Gastrocnemius medialis (tissue), 4 donors: ENCODE results near the gene SMARCD1. TPM values are rescaled to one million over a fixed set of nuclear protein-coding genes. Genes with fewer than 3 reads are reported as not detected.

Experiments used
- ATAC-seq, 2 donors: fragments of 150-250 bp; one replicate each; pipeline ENCODE4 v1.9.1; 2016
- DNase-seq, 2 donors: peaks; one replicate each; pipeline ENCODE4 v3.0.0-alpha.2; 2019
- H3K27ac ChIP-seq, 4 donors: fragments of 200-600 bp; sonication (generic); 1 replicate in 1 of 4; 2 replicates in 3 of 4; pipeline ENCODE4 v1.5.1; 2016 to 2018; ENCODE audit warnings: mild to moderate bottlenecking in 2 of 4, moderate library complexity in 1 of 4
- H3K27me3 ChIP-seq, 3 donors: fragments of 200-600 bp; sonication (generic) in 2 of 3; 1 replicate in 1 of 3; 2 replicates in 2 of 3; pipeline versions ENCODE4 v1.5.1 to v1.6.0; 2016 to 2019; ENCODE audit warnings: mild to moderate bottlenecking in 1 of 3, moderate library complexity in 1 of 3
- H3K36me3 ChIP-seq, 2 donors: fragments of 200-600 bp; sonication (generic) in 1 of 2; one replicate each; pipeline ENCODE4 v1.5.1; 2017 to 2018
- H3K4me1 ChIP-seq, 2 donors: fragments of 200-600 bp; sonication (generic) in 1 of 2; one replicate each; pipeline ENCODE4 v1.5.1; 2016 to 2017; ENCODE audit warnings: mild to moderate bottlenecking in 2 of 2
- H3K4me3 ChIP-seq, 4 donors: fragments of 200-600 bp; sonication (generic) in 3 of 4; 1 replicate in 1 of 4; 2 replicates in 3 of 4; pipeline ENCODE4 v1.5.1; 2016 to 2019; ENCODE audit warnings: mild to moderate bottlenecking in 2 of 4
- H3K9me3 ChIP-seq, 3 donors: fragments of 200-600 bp; sonication (generic) in 2 of 3; 1 replicate in 1 of 3; 2 replicates in 2 of 3; pipeline ENCODE4 v1.5.1; 2016 to 2019
- CTCF ChIP-seq, 5 experiments: fragments of 450-650 bp in 3 of 5; fragments of 200-600 bp in 2 of 5; sonication (generic) in 2 of 5; IDR thresholded peaks in 4 of 5; conservative IDR thresholded peaks in 1 of 5; 1 replicate in 4 of 5; 2 replicates in 1 of 5; pipeline ENCODE4 v1.5.1; 2016 to 2019; ENCODE audit warnings: antibody characterized with exemption in 5 of 5, mild to moderate bottlenecking in 3 of 5, moderate library complexity in 3 of 5
- POLR2A ChIP-seq, 2 donors: fragments of 450-650 bp; IDR thresholded peaks; one replicate each; pipeline ENCODE4 v1.6.1; 2017; ENCODE audit warnings: antibody characterized with exemption in 2 of 2, mild to moderate bottlenecking in 2 of 2, moderate library complexity in 2 of 2
- in situ Hi-C, 4 donors: fragments of 200-750 bp; cut with MboI; loops; one replicate each; pipeline versions ENCODE4 v1.15.0 to v1.8.0; 2017; ENCODE audit warnings: low sequenced_read_pairs in 4 of 4
- intact Hi-C: fragments of 100-400 bp; cut with DNase I; formaldehyde crosslinking; loops from one replicate; pipeline ENCODE4 v1.15.1; 2023; ENCODE audit warnings: low total_unique reads
- total RNA-seq, 4 donors: library from RNA; depleted of rRNA; stranded (reverse); fragments of >200 nt; gene quantifications; one replicate each; pipeline versions ENCODE4 v1.1.0 to v1.2.3, GENCODE V29; 2016

SMARCD1 gene
- total RNA-seq, 4 donors from 2014 or later, result 16.9 to 27.3 (median 20.1) TPM

GRCh38 chr12:50057896-50058670 is 27.1 kb upstream of the SMARCD1 start:
- ATAC-seq (no peak), DNase-seq (no peak)
- intact Hi-C loops, result loop anchor here (2.0 to 10.0 kb wide), 3 partner anchors 19 to 193 kb away; no protein-coding TSS in a partner anchor
- TF ChIP-seq CTCF (IDR thresholded peaks at IDR 0.05 in 4 of 5, conservative IDR thresholded peaks at IDR 0.05 in 1 of 5), result no peak
- TF ChIP-seq POLR2A (IDR thresholded peaks at IDR 0.05), result no peak
- Histone ChIP-seq H3K27ac (no peak overlapping the region), H3K9me3 (no peaks in the 10 kb centered on the region), H3K27me3 (peaks cover 0 to 9% (median 0%) of the 10 kb centered on the region in 3 donors), H3K36me3 (no peaks in the 10 kb centered on the region), H3K4me1 (peaks cover 14 to 15% of the 10 kb centered on the region in 2 donors), H3K4me3 (peak overlapping the region; percentile 61 to 73 (median 72))
- in situ Hi-C loops, result loop anchor here in 2 of 4 donors (5.0 kb wide), 2 partner anchors 81 to 86 kb away; partner anchors contain the start of gene AQP6 (in 1 of the 2)

GRCh38 chr12:50058743-50059312 is 26.3 kb upstream of the SMARCD1 start:
- no peak for ATAC-seq
- DNase-seq, result no peak
- in situ Hi-C loops, result loop anchor here in 2 of 4 donors (5.0 kb wide), 2 partner anchors 82 to 87 kb away; partner anchors contain the start of gene AQP6 (in 1 of the 2)
- Histone ChIP-seq H3K36me3 (no peaks in the 10 kb centered on the region), H3K4me3 (no peak overlapping the region), H3K27ac (no peak overlapping the region), H3K27me3 (peaks cover 0 to 9% (median 0%) of the 10 kb centered on the region in 3 donors), H3K4me1 (peaks cover 14 to 15% of the 10 kb centered on the region in 2 donors), H3K9me3 (no peaks in the 10 kb centered on the region)
- TF ChIP-seq POLR2A (IDR thresholded peaks at IDR 0.05) (no peak), CTCF (IDR thresholded peaks at IDR 0.05 in 4 of 5, conservative IDR thresholded peaks at IDR 0.05 in 1 of 5) (no peak)
- intact Hi-C loops, result loop anchor here (10.0 kb wide), 1 partner anchor 194 kb away; no protein-coding TSS in a partner anchor

- Histone ChIP-seq H3K27ac (no peak overlapping the region), H3K4me3 (no peak overlapping the region), H3K36me3 (no peaks in the 10 kb centered on the region), H3K27me3 (peaks cover 0 to 9% (median 0%) of the 10 kb centered on the region in 3 donors), H3K9me3 (no peaks in the 10 kb centered on the region), H3K4me1 (peaks cover 14 to 15% of the 10 kb centered on the region in 2 donors)
- ATAC-seq (no peak), DNase-seq (no peak)
- no peak for TF ChIP-seq CTCF (IDR thresholded peaks at IDR 0.05 in 4 of 5, conservative IDR thresholded peaks at IDR 0.05 in 1 of 5)
- TF ChIP-seq POLR2A (IDR thresholded peaks at IDR 0.05), result no peak
- in situ Hi-C loops (loop anchor here in 2 of 4 donors (5.0 kb wide), 2 partner anchors 82 to 87 kb away; partner anchors contain the start of gene AQP6 (in 1 of the 2)), intact Hi-C loops (loop anchor here (10.0 kb wide), 1 partner anchor 195 kb away; no protein-coding TSS in a partner anchor)
Observed at GRCh38 chr12:50059440-50060119, 25.6 kb upstream of the SMARCD1 start.

GRCh38 chr12:50060120-50060468 is 25.0 kb upstream of the SMARCD1 start:
- H3K27ac ChIP-seq, result no peak overlapping the region
- ATAC-seq (no peak), DNase-seq (no peak)
- peaks cover 14 to 15% of the 10 kb centered on the region in 2 donors for H3K4me1 ChIP-seq
- no peak for TF ChIP-seq CTCF (IDR thresholded peaks at IDR 0.05 in 4 of 5, conservative IDR thresholded peaks at IDR 0.05 in 1 of 5)
- TF ChIP-seq POLR2A (IDR thresholded peaks at IDR 0.05), result no peak
- in situ Hi-C loops (no loop called here), intact Hi-C loops (no loop called here)
- H3K9me3 ChIP-seq, result no peaks in the 10 kb centered on the region
- H3K4me3 ChIP-seq, result no peak overlapping the region
- peaks cover 0 to 9% (median 0%) of the 10 kb centered on the region in 3 donors for H3K27me3 ChIP-seq
- no peaks in the 10 kb centered on the region for H3K36me3 ChIP-seq
